ENCODE data around the gene ZSCAN30.
"Not testable (repeated sequence)": the region's sequence is repeated elsewhere in the genome, so short reads cannot be mapped to it uniquely, and the experiment has no call there.

Gene ZSCAN30

GRCh38 chr18:35227254-35227653 is 62.8 kb downstream of the ZSCAN30 start:
- DNase-seq: no peak

GRCh38 chr18:35223797-35224196 is 66.2 kb downstream of the ZSCAN30 start:
- DNase-seq: no peak

DNA sequence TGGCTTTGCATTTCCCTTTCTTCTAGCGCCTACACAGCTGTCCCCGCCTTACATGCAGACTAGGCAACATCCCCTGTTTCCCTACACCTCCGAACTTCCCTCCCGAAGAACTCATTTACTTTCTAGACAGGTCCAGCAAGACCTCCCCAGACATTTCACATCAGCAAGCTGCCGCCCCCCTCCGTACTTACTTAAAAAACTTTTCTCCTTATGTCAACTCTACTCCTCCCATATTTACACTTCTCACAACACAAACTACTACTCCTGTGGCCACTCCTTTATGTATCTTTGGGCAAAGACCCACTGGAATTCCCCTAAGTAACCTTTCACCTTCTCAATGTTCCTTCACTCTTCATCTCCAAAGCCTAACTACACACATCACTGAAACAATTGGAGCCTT is 69.6 kb downstream of the ZSCAN30 start:
- no peak for DNase-seq

DNA sequence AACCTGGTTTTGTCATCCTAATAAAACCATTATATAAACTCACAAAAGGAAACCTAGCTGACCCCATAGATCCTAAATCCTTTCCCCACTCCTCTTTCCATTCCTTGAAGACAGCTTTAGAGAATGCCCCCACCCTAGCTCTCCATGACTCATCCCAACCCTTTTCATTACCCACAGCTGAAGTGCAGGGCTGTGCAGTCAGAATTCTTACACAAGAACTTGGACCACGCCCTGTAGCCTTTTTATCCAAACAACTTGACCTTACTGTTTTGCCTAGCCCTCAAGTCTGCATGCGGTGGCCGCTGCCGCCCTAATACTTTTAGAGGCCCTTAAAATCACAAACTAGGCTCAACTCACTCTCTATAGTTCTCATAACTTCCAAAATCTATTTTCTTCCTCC is 70.7 kb downstream of the ZSCAN30 start:
- DNase-seq: not testable (repeated sequence)

DNA sequence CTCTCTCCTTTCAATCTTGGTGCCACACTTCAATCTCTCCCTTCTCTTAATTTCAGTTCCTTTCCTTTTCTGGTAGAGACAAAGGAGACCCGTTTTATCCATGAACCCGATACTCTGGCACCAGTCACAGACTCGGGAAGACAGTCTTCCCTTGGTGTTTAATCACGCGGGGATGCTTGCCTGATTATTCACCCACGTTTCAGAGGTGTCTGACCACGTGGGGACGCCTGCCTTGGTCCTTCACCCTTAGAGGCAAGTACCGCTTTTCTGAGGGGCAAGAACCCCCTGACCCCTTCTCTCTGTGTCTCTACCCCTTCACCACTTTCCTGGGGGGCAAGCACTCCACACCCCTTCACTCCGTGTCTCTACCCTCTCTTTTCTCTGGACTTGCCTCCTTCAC is 73.4 kb downstream of the ZSCAN30 start:
- not testable (repeated sequence) for DNase-seq

DNA sequence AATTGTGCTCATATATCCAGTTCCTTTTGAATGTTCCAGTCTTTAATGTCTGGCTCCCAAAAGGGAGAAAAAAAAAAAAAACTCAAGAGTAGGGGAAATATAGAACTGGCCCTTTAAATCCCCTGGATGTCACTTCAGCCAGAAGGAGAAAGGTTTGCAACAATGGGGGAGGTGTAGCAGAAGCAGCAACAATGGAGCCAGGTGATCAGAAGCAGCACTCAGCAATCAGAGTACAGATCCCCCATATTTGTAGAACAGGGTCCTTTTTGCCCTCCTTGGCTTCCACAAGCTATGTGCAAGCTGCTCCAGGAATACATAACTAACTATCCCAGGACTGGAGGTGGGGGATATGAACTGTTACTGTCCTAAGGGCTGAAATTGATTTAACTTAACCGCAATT is 75.0 kb downstream of the ZSCAN30 start:
- DNase-seq: no peak

DNA sequence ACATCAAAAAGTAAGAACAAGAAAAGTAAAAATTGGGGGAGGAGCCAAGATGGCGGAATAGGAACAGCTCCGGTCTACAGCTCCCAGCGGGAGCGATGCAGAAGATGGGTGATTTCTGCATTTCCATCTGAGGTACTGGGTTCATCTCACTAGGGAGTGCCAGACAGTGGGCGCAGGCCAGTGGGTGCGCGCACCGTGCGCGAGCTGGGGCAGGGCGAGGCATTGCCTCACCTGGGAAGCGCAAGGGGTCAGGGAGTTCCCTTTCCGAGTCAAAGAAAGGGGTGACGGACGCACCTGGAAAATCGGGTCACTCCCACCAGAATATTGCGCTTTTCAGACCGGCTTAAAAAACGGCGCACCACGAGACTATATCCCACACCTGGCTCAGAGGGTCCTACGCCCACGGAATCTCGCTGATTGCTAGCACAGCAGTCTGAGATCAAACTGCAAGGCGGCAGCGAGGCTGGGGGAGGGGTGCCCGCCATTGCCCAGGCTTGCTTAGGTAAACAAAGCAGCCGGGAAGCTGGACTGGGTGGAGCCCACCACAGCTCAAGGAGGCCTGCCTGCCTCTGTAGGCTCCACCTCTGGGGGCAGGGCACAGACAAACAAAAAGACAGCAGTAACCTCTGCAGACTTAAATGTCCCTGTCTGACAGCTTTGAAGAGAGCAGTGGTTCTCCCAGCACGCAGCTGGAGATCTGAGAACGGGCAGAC is 84.1 kb downstream of the ZSCAN30 start:
- not testable (repeated sequence) for DNase-seq

DNA sequence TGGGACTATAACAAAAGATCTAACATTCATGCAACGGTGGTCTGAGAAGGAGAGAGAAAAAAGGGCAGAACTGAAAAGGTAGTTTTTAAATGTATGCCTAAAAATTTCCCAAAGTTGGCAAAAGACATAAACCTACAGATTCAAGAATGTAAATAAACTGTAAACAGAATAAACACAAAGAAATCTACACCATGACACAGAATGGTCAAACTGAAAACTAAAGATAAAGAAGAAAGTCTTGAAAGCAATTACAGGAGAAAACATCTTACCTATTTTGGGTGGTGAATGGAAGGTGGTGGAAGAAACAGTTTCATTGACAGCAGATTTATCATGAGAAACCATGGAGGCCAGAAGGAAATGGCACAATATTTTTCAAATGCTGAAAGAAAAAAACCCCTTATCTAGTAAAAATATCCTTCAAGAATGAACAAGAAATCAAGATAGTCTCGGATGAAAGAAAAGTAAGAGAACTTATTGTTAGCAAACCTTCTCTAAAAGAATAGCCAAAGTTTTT is 84.8 kb downstream of the ZSCAN30 start:
- DNase-seq: no peak

GRCh38 chr18:35203067-35203466 is 87.0 kb downstream of the ZSCAN30 start:
- DNase-seq: no peak

- DNase-seq: no peak
These were observed 88.6 kb downstream of the ZSCAN30 start for GRCh38 chr18:35201256-35201931.

All from bone marrow (tissue), 2 donors.